COLO668 (cell line): ENCODE data around the gene ABCA7.

Source experiments
- DNase-seq: peaks from one replicate; lab custom pipeline; 2025; ENCODE audit not compliant: unreplicated experiment; lab: John Stamatoyannopoulos, UW

ABCA7 gene

DNA sequence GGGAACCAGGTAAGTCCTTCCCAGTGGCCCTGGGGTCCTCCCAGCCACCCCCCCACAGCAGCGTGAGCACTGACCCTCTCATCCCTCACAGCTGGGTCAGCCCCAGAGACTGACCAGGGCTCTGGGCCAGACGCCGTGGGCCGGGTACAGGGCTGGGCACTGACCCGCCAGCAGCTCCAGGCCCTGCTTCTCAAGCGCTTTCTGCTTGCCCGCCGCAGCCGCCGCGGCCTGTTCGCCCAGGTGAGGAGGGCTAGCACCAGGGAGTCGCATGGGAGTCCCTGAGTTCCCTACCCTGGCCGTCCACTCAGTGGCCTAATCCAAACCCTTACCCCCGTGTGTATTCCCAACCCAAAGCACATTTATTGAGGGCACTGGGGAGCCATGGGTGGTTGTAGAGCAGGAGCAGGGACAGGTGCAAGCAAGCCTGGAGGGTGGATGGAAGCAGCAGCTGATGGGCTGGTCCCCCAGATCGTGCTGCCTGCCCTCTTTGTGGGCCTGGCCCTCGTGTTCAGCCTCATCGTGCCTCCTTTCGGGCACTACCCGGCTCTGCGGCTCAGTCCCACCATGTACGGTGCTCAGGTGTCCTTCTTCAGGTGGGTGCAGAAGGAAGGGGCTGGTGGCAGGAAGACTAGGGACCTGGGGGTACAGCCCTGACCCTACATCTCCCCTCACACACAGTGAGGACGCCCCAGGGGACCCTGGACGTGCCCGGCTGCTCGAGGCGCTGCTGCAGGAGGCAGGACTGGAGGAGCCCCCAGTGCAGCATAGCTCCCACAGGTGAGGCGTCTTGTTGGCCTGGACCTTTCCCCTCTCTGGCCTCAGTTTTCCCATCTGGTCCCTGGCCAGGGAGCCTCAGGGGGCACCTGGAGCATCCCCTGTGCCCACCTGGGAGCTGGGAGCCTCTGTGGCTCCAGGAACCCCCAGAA lies 14.5 kb downstream of the ABCA7 start:
- no peak for DNase-seq

DNA sequence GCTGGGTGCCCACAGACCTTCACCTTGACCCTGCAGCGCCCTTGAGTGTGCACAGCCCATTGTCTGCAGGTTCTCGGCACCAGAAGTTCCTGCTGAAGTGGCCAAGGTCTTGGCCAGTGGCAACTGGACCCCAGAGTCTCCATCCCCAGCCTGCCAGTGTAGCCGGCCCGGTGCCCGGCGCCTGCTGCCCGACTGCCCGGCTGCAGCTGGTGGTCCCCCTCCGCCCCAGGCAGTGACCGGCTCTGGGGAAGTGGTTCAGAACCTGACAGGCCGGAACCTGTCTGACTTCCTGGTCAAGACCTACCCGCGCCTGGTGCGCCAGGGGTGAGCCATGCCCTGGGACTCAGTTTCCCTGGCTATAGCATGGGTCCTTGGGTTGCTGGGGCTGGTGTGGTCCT lies 15.1 kb downstream of the ABCA7 start:
- no peak for DNase-seq

DNA sequence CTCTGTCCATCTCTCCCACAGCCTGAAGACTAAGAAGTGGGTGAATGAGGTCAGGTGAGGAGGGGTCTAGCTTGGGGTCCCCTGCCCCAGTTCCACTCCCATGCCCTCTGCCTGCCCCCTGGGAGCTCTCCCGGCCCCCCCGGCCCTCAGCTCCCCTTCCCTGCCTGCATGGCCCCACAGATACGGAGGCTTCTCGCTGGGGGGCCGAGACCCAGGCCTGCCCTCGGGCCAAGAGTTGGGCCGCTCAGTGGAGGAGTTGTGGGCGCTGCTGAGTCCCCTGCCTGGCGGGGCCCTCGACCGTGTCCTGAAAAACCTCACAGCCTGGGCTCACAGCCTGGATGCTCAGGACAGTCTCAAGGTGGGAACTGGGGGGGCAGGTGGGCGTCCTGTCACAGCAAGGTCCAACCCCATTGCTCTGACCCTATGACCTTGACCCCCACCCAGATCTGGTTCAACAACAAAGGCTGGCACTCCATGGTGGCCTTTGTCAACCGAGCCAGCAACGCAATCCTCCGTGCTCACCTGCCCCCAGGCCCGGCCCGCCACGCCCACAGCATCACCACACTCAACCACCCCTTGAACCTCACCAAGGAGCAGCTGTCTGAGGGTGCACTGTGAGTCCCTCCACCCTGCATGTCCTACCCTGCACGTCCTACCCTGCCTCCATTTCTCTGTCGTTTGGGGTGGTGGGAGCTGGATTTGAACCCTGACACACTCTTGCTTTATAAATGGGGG lies 16.1 kb downstream of the ABCA7 start:
- DNase-seq, result no peak

DNA sequence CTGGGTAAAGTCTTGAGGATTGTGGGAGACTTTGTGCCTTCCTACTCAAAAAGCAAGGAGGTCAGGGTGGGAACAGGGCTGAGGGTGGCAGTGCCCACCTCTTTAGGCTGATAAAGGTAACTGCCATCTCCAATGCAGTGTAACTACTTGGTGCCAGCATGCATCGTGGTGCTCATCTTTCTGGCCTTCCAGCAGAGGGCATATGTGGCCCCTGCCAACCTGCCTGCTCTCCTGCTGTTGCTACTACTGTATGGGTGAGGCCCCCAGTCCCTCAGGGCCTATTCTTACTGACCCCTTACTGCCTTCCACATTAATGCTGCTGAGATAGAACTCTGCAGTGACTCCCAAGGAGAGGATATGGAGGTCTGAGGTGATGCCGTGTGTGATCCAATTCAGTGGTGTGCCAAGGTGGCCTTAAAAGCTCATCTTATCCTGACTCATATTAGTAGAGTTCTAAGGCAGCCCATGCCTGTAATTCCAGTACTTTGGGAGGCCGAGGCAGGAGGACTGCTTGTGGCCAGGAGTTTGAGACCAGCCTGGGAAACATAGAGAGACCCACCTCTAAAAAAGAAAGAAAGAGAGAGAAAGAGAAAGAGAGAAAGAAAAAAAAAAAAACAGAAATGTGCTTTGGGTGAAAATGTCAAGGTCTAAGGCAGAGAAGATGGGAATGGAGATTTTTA lies 17.4 kb downstream of the ABCA7 start:
- no peak for DNase-seq

DNA sequence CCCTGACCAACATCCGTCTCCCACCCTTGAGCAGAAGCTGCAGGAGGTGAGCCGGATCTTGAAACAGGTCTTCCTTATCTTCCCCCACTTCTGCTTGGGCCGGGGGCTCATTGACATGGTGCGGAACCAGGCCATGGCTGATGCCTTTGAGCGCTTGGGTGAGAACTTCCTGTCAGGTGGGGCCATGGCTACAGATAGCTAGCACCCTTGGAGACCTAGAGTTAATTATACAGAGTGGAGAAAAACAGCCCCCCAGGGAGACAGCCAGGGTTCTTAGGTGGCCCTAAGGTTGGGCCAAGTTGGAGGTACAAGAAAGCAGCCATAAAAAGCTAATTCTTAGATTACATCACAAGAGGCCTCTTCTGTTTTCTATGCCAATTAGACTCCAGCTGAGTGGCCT lies 18.2 kb downstream of the ABCA7 start:
- no peak for DNase-seq

DNA sequence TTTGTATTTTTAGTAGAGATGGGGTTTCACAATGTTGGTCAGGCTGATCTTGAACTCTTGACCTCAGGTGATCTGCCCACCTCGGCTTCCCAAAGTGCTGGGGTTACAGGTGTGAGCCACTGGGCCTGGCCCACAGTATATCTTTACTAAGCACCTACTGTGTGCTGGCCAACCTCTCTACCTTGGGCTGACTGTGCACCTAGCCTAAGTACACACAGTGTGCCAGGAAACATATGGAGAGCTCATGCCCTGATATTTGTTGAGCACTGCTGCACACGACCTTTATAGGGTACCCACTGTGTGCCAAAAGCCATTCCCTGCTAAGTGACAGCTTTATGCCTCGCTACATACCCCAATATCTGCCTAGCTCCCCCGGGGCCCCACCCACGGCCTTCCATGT lies 20.8 kb downstream of the ABCA7 start:
- no peak for DNase-seq

DNA sequence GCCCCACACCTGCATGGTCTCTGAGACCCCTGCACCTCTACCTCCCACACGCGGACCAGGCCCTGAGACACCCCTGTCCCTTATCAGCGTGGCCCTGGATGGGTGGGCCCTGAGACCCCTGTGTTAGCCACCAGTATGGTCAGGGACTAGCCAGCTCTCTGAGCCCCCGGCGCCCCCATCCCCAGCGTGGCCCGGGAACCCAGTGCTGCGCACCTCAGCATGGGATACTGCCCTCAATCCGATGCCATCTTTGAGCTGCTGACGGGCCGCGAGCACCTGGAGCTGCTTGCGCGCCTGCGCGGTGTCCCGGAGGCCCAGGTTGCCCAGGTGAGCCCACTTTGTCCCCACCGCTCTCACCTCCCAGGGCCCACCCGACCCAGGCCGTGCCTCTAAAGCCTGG lies 22.1 kb downstream of the ABCA7 start:
- no peak for DNase-seq

DNA sequence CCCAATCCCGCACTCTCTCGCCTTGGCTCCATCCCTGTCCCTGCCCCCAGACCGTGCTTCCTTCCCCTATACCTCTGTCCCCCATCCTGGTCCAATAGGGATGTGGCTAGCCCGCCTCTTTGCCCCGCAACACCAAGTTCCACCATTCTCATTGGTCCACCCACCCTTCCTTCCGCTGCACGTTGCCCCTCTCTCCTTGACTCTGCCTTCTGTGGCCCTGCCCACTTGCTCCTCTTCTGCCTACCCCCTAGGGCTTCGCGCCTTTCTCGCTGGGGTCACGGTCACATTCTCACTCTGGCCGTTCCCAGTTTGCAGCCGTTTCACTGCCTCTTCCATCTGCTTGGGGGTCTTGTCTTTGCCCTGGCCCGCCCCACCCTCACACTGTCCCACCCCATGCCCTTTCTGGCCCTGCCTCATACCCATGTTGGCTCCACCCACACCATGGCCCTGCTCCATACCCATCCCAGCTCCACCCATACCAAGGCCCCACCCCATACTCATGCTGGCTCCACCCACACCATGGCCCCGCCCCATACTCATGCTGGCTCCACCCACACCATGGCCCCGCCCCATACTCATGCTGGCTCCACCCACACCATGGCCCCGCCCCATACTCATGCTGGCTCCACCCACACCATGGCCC lies 22.6 kb downstream of the ABCA7 start:
- no peak for DNase-seq

DNA sequence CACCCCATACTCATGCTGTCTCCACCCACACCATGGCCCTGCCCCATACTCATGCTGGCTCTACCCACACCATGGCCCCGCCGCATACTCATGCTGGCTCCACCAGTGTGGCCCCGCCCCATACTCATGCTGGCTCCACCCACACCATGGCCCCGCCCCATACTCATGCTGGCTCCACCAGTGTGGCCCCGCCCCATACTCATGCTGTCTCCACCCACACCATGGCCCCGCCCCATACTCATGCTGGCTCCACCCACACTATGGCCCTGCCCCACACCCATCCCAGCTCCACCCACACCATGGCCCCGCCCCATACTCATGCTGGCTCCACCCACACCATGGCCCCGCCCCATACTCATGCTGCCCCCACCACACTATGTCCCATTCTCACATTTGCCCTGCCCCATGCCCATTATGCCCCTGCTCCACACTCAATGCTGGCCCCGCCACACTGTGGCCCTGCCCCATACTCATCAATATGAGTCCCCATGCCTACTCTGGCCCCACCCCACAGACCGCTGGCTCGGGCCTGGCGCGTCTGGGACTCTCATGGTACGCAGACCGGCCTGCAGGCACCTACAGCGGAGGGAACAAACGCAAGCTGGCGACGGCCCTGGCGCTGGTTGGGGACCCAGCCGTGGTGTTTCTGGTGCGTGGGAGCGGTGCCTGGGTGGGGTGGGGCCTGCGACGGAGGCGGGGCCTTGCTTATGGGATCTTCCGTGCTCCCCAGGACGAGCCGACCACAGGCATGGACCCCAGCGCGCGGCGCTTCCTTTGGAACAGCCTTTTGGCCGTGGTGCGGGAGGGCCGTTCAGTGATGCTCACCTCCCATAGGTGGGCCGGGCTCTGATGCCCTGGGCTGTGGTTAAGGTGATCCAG lies 23.4 kb downstream of the ABCA7 start:
- no peak for DNase-seq

DNA sequence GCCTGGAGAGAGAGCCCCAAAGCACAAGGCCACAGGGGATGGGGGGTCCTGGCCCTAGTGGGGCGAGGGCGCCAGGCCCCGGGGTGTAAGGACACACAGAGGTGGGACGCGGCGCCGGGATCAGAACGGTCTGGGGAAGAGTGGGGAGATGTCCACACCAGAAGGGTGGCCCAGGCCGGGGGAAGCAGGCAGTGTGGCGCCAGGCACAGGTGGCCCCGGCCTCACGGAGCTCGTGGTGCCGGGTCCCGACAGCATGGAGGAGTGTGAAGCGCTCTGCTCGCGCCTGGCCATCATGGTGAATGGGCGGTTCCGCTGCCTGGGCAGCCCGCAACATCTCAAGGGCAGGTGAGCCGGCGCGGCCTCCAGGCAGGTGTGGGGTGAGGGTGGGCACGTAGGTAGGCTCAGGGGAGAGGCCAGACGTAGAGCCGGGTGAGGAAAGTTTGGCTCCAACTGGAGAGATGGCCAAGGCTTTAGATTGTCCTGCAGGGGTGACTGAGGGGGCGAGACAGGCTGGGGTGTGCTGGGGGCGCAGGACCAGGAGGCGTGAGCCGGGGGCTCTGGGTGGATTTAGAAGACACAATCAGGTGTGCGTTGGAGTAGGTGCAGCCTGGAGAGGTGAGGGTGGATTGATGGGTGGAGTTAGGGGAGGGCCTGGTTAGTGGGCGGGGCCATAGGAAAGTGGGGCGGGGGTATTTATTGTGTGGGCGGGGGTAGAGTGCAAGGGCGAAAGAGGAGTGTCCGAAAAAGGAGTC lies 24.2 kb downstream of the ABCA7 start:
- DNase-seq, result peak; percentile 36

DNA sequence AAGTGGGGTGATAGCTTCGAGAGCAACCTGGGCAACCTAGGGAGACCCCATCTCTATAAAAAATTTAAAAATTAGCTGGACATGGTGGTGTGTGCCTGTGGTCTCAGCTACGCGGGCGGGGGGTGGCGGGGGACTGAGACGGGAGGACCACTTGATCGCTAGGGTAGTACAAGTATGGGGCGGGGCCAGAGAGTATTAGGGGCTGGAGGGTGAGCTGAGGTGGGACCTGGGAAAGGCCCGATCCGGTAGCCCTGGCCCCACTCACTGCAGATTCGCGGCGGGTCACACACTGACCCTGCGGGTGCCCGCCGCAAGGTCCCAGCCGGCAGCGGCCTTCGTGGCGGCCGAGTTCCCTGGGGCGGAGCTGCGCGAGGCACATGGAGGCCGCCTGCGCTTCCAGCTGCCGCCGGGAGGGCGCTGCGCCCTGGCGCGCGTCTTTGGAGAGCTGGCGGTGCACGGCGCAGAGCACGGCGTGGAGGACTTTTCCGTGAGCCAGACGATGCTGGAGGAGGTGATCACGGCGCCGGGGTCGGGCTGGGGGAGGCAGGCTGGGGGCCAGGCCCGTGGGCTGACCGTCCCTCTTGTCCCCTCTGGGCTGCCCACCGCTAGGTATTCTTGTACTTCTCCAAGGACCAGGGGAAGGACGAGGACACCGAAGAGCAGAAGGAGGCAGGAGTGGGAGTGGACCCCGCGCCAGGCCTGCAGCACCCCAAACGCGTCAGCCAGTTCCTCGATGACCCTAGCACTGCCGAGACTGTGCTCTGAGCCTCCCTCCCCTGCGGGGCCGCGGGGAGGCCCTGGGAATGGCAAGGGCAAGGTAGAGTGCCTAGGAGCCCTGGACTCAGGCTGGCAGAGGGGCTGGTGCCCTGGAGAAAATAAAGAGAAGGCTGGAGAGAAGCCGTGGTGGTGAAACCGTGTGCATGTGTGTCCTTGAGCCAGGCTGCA lies 25.0 kb downstream of the ABCA7 start:
- peak; percentile 78 for DNase-seq

DNA sequence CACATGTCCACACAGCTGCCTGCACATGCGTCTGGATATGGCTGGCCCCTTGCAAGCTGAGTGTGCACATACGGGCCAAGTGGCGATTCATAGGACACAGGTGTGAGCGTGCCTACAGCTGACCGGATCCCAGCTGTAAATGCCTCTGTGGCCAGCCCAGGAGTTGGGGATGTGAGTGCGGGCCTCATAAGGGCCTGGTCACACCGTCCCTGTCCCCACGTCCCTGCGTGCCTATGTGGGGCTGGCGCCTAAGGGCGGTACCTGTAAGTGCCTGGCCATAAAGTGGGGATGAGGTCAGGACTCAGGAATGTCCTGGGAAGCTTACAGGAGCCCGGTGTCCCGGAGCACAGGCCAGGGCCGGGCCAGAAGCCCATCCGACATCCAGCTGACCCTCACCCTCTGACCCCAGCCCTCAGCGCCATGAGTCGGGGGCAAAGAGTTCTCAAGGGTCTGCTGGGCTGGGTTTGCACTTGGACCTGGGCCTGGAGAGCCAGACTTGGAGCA lies 25.8 kb downstream of the ABCA7 start:
- no peak for DNase-seq

DNA sequence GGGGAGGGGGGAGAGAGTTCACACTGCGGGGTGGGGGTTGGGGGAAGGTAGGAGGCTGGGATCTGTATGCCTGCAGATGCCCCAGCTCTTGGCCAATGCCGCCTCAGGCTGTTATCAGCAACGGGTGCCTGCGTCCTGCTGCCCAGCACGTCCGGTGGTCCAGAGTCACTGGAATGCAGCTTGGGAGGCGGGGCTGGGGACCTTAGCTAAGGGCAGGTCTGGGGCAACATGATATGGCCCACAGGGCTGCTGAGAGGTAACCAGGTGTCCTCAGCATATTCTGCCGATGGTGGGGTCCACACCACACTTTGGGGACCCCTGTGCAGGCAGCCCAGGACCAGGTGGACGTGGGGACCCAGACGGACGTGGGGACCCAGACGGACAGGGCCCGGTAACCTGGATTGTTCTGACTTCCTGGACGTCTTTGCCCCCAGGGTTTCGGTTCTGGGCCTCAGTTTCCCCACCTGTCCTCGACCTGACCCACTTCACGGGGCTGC lies 26.4 kb downstream of the ABCA7 start:
- DNase-seq, result no peak

DNA sequence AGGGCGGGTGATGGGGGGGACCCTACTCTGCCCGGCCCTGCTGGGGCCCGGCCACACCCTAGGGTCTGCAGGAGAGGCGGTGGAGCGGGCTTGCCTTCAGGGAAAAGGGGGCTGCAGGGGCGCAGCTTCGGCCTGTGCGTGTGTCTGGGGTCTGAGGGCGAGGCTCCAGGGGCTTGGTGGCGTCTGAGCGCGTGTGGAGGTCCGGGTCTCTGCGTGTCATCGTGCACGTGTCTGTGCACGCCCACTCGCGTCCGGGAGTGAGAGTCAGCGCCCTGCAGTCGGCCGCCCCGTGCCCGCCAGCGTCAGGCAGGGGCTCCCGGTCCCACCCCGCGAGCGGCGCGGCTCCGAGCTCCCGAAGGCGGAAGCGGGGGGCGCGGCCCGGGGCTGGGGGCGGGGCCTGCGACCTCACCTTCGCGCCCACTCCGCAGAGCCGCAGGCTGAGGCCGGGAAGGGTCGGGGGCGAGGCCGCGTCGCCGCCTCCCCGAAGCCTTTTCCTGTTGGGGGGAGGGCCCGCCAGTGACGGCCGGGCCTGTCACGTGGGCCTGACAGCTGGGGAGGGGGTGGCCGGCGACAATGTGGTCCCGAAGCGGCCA lies 26.9 kb downstream of the ABCA7 start, which contains the start of gene ARHGAP45:
ARHGAP45 (plus strand) TSS at position 420 of the 593 bp plus-strand sequence. CDS start 239 bp downstream, outside the sequence.
- DNase-seq, result peak; percentile 27

DNA sequence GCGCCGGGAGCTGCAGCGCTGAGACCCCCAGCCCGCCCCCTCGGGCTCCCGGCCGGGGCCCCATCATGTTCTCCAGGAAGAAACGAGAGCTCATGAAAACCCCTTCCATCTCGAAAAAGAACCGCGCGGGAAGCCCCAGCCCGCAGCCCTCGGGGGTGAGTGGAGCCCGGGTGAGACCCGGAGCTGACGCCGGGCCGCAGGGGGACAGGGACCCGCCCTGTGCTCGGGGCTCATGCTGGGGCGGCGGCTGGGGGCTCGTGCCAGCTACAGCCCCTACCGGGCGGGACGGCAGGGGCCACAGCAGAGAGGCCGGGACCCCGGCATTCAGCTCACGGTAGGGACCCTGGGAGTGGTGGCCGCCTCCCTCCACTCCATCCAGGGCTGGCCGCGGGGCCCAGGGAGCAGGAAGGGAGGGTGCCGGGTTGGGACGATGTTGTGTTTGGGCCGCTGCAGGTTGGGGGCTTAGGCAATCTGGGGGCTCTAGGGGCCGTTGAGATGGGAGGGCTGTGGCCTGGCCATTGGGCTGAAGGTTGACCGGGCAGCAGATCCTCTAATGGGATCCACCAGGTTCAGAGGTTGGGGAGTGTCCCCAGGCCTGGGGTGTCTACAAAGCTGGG lies 27.5 kb downstream of the ABCA7 start:
- no peak for DNase-seq

DNA sequence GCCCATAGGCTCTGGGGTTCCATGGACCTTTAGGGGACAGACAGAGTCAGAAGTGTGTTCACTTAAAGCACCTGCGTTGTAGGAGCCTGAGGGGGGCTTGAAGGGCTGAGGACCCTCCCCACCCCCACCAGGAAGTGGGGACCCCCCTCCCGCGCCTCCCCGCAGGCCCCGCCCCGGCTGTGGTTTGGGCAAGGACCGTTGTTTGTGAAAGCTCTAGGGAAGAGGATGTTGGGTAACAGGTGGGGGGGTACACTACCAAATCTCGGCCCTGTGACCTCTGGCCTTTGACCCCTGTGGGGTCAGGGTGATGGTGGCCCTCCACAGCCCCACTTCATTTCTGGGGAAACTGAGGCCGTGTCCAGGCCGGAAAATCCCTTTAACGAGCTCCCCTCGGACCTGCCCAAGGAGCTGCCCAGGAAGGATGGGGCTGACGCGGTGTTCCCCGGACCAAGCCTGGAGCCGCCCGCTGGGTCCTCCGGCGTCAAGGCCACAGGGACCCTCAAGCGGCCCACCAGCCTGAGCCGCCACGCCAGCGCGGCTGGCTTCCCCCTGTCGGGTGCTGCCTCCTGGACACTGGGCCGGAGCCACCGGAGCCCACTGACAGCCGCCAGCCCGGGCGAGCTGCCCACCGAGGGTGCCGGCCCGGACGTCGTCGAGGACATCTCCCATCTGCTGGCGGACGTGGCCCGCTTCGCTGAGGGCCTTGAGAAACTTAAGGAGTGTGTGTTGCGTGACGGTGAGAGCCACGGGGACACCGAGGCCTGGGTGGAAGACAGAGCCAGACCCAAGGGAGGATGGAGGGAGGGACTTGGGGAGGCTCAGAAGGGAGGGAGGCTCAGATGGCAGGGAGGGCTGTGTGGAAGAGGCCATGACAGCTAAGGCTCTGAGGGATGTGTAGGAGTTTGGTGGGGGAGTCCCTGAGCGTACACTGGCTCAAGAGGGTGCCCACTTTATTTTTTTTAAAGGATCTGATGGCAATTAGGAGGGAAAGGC lies 28.4 kb downstream of the ABCA7 start:
- DNase-seq, result no peak
